Activated CD8-positive, alpha-beta T cell treated with anti-CD3 and anti-CD28 coated beads for 36 hours (primary cell): ENCODE results near the gene MTCP1. TPM values are rescaled to one million over a fixed set of nuclear protein-coding genes. Genes with fewer than 3 reads are reported as not detected.

Source experiments
- ATAC-seq: fragments of 200-7000 bp; cut with Tn5 transposase; one replicate; pipeline ENCODE4 v1.10.0; 2021; ENCODE audit warnings: mild to moderate bottlenecking, moderate library complexity
- CTCF ChIA-PET: fragments of 350-600 bp; sonication (Branson Sonifier 250); formaldehyde crosslinking; loops from one replicate; lab custom pipeline; 2021; ENCODE audit warnings: antibody characterized with exemption; lab: Charles Lee
- POLR2A ChIA-PET: fragments of 350-600 bp; sonication (Branson Sonifier 250); formaldehyde crosslinking; loops from one replicate; lab custom pipeline; 2021; ENCODE audit warnings: antibody characterized with exemption; lab: Charles Lee
- DNase-seq: peaks from one replicate; pipeline ENCODE4 v3.0.0-alpha.2; 2020
- H3K27ac Mint-ChIP-seq: one replicate; pipeline ENCODE4 v1.8.0; 2021; ENCODE audit warnings: mild to moderate bottlenecking, mixed read lengths
- H3K27me3 Mint-ChIP-seq: one replicate; pipeline ENCODE4 v1.8.0; 2021; ENCODE audit warnings: mixed read lengths
- H3K36me3 Mint-ChIP-seq: one replicate; pipeline ENCODE4 v1.8.0; 2021; ENCODE audit warnings: low read depth, mixed read lengths
- H3K4me1 Mint-ChIP-seq: one replicate; pipeline ENCODE4 v1.8.0; 2021; ENCODE audit warnings: low read depth, mixed read lengths
- H3K4me3 Mint-ChIP-seq: one replicate; pipeline ENCODE4 v1.8.0; 2021; ENCODE audit warnings: mild to moderate bottlenecking, moderate library complexity, mixed read lengths
- H3K9me3 Mint-ChIP-seq: one replicate; pipeline ENCODE4 v1.8.0; 2021; ENCODE audit warnings: mixed read lengths
- CTCF ChIP-seq: fragments of 200-600 bp; IDR thresholded peaks from one replicate; pipeline ENCODE4 v1.8.0; 2022; ENCODE audit warnings: antibody characterized with exemption, mild to moderate bottlenecking
- intact Hi-C: fragments of 100-400 bp; cut with micrococcal nuclease; formaldehyde crosslinking; loops from one replicate; pipeline ENCODE4 v1.10.0; 2022
- total RNA-seq, 2 experiments: library from RNA; stranded (reverse); gene quantifications; one replicate each; pipeline ENCODE4 v1.2.3, GENCODE V29; 2021

Gene MTCP1
- total RNA-seq, 2 experiments from 2014 or later, result 23.4 to 23.9 TPM

DNA sequence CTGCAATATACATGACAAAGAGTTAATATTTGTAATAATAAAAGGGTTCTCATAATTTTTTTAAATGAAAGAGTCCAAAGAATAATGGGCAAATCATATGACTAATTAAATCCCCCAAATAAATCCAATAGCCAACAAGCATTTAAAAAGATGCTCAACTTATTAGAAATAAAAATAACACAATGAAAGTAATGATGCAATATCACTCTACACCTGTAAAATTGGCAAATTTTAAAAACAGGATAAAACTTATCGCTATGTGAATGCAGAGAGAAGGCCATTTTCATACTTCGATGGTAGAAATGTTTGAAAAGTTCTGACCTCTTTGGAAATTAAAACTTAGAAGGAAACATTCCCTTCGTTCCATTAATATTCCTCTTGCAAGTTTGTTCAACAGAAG is 50.3 kb downstream of the MTCP1 start:
- H3K9me3 Mint-ChIP-seq, result no peaks in the 10 kb centered on the region
- no peaks in the 10 kb centered on the region for H3K36me3 Mint-ChIP-seq
- CTCF ChIA-PET, result no interaction called here
- H3K4me3 Mint-ChIP-seq, result no peak overlapping the region
- no peak for DNase-seq
- peaks cover 5% of the 10 kb centered on the region for H3K4me1 Mint-ChIP-seq
- no peak for ATAC-seq
- H3K27ac Mint-ChIP-seq, result no peak overlapping the region
- TF ChIP-seq CTCF, result no peak
- POLR2A ChIA-PET, result no interaction called here
- intact Hi-C loops, result no loop called here
- H3K27me3 Mint-ChIP-seq, result no peaks in the 10 kb centered on the region

Other genes starting within 250 kb of the MTCP1 start
- gene SMIM9, start 236.5 kb downstream of the MTCP1 start, total RNA-seq, result not detected
- gene F8A1, start 184.8 kb downstream of the MTCP1 start, total RNA-seq, result 10 to 100 TPM; 38.2 to 40.6 TPM
- gene F8, start 48.4 kb downstream of the MTCP1 start, total RNA-seq, result 1 to 10 TPM; 4.1 to 4.4 TPM
- 10 to 100 TPM; 83.7 to 89.0 TPM for gene FUNDC2, start 44.3 kb downstream of the MTCP1 start, total RNA-seq
- 1 to 10 TPM; 3.8 to 5.1 TPM for gene CMC4, start within 50 bp of the MTCP1 start, total RNA-seq
- 10 to 100 TPM; 30.0 to 32.5 TPM for gene BRCC3, start 372 bp upstream of the MTCP1 start, total RNA-seq
- 10 to 100 TPM; 76.6 to 81.0 TPM for gene VBP1, start 145.3 kb upstream of the MTCP1 start, total RNA-seq
- gene RAB39B, start 193.4 kb upstream of the MTCP1 start, total RNA-seq, result 10 to 100 TPM; 12.0 to 13.2 TPM